HL-60 (cell line): Measurements from ENCODE around the gene SLC22A12.

Experiments used
- GABPA ChIP-seq: IDR thresholded peaks from 2 replicates; pipeline ENCODE4 v1.6.1; 2012; ENCODE audit warnings: low read depth
- POLR2AphosphoS5 ChIP-seq: IDR thresholded peaks from 2 replicates; pipeline ENCODE4 v1.6.1; 2012; ENCODE audit warnings: low read depth
- SPI1 ChIP-seq: IDR thresholded peaks from 2 replicates; pipeline ENCODE4 v1.6.1; 2012; ENCODE audit warnings: low read depth, mild to moderate bottlenecking, borderline replicate concordance
- TF ChIP-seq, protein P1 (sequence below): IDR thresholded peaks from one replicate; pipeline ENCODE4 v1.5.1; 2011; ENCODE audit warnings: low read length, control low read depth, inconsistent platforms; ENCODE audit not compliant: insufficient read depth
- TF ChIP-seq, protein P2 (sequence below): IDR thresholded peaks from 2 replicates; pipeline ENCODE4 v1.6.1; 2012; ENCODE audit warnings: low read depth; ENCODE audit not compliant: insufficient replicate concordance

DNA sequence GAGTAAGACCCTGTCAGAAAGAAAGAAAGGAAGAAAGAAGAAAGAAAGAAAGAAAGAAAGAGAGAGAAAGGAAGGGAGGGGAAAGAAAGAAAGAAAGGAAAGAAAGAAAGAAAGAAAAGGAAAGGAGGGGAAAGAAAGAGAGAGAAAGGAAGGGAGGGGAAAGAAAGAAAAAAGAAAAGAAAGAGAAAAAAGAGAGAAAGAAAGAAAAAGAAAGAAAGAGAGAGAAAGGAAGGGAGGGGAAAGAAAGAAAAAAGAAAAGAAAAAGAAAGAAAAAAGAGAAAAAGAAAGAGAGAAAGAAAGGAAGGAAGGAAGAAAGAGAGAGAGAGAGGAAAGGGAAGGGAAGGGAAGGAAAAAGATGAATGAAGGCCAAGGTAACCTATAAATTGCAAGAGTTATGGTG lies 47.2 kb upstream of the SLC22A12 start:
- TF ChIP-seq, protein P1, sequence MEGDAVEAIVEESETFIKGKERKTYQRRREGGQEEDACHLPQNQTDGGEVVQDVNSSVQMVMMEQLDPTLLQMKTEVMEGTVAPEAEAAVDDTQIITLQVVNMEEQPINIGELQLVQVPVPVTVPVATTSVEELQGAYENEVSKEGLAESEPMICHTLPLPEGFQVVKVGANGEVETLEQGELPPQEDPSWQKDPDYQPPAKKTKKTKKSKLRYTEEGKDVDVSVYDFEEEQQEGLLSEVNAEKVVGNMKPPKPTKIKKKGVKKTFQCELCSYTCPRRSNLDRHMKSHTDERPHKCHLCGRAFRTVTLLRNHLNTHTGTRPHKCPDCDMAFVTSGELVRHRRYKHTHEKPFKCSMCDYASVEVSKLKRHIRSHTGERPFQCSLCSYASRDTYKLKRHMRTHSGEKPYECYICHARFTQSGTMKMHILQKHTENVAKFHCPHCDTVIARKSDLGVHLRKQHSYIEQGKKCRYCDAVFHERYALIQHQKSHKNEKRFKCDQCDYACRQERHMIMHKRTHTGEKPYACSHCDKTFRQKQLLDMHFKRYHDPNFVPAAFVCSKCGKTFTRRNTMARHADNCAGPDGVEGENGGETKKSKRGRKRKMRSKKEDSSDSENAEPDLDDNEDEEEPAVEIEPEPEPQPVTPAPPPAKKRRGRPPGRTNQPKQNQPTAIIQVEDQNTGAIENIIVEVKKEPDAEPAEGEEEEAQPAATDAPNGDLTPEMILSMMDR = no peak
- TF ChIP-seq, protein P2, sequence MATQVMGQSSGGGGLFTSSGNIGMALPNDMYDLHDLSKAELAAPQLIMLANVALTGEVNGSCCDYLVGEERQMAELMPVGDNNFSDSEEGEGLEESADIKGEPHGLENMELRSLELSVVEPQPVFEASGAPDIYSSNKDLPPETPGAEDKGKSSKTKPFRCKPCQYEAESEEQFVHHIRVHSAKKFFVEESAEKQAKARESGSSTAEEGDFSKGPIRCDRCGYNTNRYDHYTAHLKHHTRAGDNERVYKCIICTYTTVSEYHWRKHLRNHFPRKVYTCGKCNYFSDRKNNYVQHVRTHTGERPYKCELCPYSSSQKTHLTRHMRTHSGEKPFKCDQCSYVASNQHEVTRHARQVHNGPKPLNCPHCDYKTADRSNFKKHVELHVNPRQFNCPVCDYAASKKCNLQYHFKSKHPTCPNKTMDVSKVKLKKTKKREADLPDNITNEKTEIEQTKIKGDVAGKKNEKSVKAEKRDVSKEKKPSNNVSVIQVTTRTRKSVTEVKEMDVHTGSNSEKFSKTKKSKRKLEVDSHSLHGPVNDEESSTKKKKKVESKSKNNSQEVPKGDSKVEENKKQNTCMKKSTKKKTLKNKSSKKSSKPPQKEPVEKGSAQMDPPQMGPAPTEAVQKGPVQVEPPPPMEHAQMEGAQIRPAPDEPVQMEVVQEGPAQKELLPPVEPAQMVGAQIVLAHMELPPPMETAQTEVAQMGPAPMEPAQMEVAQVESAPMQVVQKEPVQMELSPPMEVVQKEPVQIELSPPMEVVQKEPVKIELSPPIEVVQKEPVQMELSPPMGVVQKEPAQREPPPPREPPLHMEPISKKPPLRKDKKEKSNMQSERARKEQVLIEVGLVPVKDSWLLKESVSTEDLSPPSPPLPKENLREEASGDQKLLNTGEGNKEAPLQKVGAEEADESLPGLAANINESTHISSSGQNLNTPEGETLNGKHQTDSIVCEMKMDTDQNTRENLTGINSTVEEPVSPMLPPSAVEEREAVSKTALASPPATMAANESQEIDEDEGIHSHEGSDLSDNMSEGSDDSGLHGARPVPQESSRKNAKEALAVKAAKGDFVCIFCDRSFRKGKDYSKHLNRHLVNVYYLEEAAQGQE = no peak
- TF ChIP-seq POLR2AphosphoS5 = no peak
- no peak for TF ChIP-seq SPI1
- no peak for TF ChIP-seq GABPA
